Muscle of leg (tissue), 11 donors: ENCODE measurements around the gene SHH. TPM values are rescaled to one million over a fixed set of nuclear protein-coding genes. Genes with fewer than 3 reads are reported as not detected.

Source experiments
- DNase-seq: peaks from one replicate; pipeline ENCODE4 v3.0.0; 2013
- H3K27ac ChIP-seq: one replicate; pipeline ENCODE4 v1.5.1; 2013; ENCODE audit warnings: mild to moderate bottlenecking, low read length, control low read depth
- H3K27me3 ChIP-seq: one replicate; pipeline ENCODE4 v1.6.1; 2013; ENCODE audit warnings: low read length; ENCODE audit not compliant: control insufficient read depth, insufficient read depth
- H3K36me3 ChIP-seq: one replicate; pipeline ENCODE4 v1.6.1; 2013; ENCODE audit warnings: low read length; ENCODE audit not compliant: control insufficient read depth, insufficient read depth
- H3K4me1 ChIP-seq: one replicate; pipeline ENCODE4 v1.6.1; 2013; ENCODE audit warnings: low read length; ENCODE audit not compliant: control insufficient read depth, insufficient read depth
- H3K4me3 ChIP-seq: one replicate; pipeline ENCODE4 v1.5.1; 2013; ENCODE audit warnings: low read length, control low read depth
- H3K9me3 ChIP-seq: replicated peaks from 2 replicates; pipeline ENCODE4 v1.6.1; 2013; ENCODE audit warnings: low read depth, low read length; ENCODE audit not compliant: control insufficient read depth
- WGBS: methylation state at CpG from one replicate; pipeline ENCODE4 v1.1.5; 2013; ENCODE audit warnings: missing lambda C conversion rate; ENCODE audit not compliant: insufficient coverage; 5-methylcytosine and 5-hydroxymethylcytosine counted together
- polyA plus RNA-seq, 8 donors: library from polyadenylated mRNA; unstranded; fragments of 120-200 nt; gene quantifications; one replicate each; pipeline versions ENCODE4 v1.2.1 to v1.2.3, GENCODE V29; 2013; ENCODE audit warnings: inconsistent platforms in 1 of 8, low replicate concordance in 1 of 8; ENCODE audit not compliant: insufficient read length in 8 of 8, insufficient read depth in 1 of 8
- total RNA-seq: library from RNA; stranded (reverse); fragments of 120-200 nt; gene quantifications from one replicate; pipeline ENCODE4 v1.2.4, GENCODE V29; 2013

The SHH gene
- total and polyA plus RNA-seq, 9 donors = under 0.01 to 0.72 (median 0.05) TPM; not detected in 1

GRCh38 chr7:155800301-155800700 lies 12.0 kb downstream of the SHH start:
- no peak for DNase-seq
- Histone ChIP-seq H3K36me3 (no peaks in the 10 kb centered on the region), H3K27me3 (peaks cover 86% of the 10 kb centered on the region), H3K4me3 (no peak overlapping the region), H3K9me3 (no peaks in the 10 kb centered on the region), H3K4me1 (peaks cover 14% of the 10 kb centered on the region), H3K27ac (no peak overlapping the region)
- 83% methylated on average over 11 of the region's 11 CpGs for WGBS

- DNase-seq = peak; percentile 18
- Histone ChIP-seq H3K4me3 (no peak overlapping the region), H3K27ac (no peak overlapping the region), H3K4me1 (peaks cover 12% of the 10 kb centered on the region), H3K9me3 (no peaks in the 10 kb centered on the region), H3K36me3 (no peaks in the 10 kb centered on the region), H3K27me3 (peaks cover 80% of the 10 kb centered on the region)
- 29% methylated on average over 18 of the region's 19 CpGs for WGBS
Measured at GRCh38 chr7:155799514-155799913, 12.7 kb downstream of the SHH start.

- Histone ChIP-seq H3K9me3 (no peaks in the 10 kb centered on the region), H3K4me3 (no peak overlapping the region), H3K36me3 (no peaks in the 10 kb centered on the region), H3K27me3 (peaks cover 74% of the 10 kb centered on the region), H3K27ac (no peak overlapping the region), H3K4me1 (peaks cover 9% of the 10 kb centered on the region)
- WGBS = 60% methylated on average over 11 of the region's 13 CpGs
- DNase-seq = no peak
Measured at GRCh38 chr7:155798673-155799439, 13.4 kb downstream of the SHH start.

GRCh38 chr7:155797262-155798250 lies 14.7 kb downstream of the SHH start:
- Histone ChIP-seq H3K27ac (no peak overlapping the region), H3K36me3 (no peaks in the 10 kb centered on the region), H3K4me1 (peaks cover 3% of the 10 kb centered on the region), H3K27me3 (peaks cover 61% of the 10 kb centered on the region), H3K4me3 (no peak overlapping the region), H3K9me3 (no peaks in the 10 kb centered on the region)
- DNase-seq = no peak
- 85% methylated on average over 21 of the region's 38 CpGs for WGBS

- H3K4me3 ChIP-seq = no peak overlapping the region
- peaks cover 3% of the 10 kb centered on the region for H3K4me1 ChIP-seq
- no peaks in the 10 kb centered on the region for H3K9me3 ChIP-seq
- no peak for DNase-seq
- no peak overlapping the region for H3K27ac ChIP-seq
- H3K27me3 ChIP-seq = peaks cover 56% of the 10 kb centered on the region
- WGBS = 22% methylated on average over 50 of the region's 60 CpGs
- no peaks in the 10 kb centered on the region for H3K36me3 ChIP-seq
Measured at GRCh38 chr7:155796381-155797261, 15.6 kb downstream of the SHH start.

GRCh38 chr7:155795951-155796350 lies 16.3 kb downstream of the SHH start:
- H3K27ac ChIP-seq = no peak overlapping the region
- H3K4me3 ChIP-seq = no peak overlapping the region
- H3K36me3 ChIP-seq = no peaks in the 10 kb centered on the region
- H3K9me3 ChIP-seq = no peaks in the 10 kb centered on the region
- peaks cover 50% of the 10 kb centered on the region for H3K27me3 ChIP-seq
- H3K4me1 ChIP-seq = peaks cover 3% of the 10 kb centered on the region
- WGBS = 78% methylated on average over 8 of the region's 8 CpGs
- no peak for DNase-seq

GRCh38 chr7:155795401-155795800 lies 16.9 kb downstream of the SHH start:
- Histone ChIP-seq H3K4me1 (peaks cover 3% of the 10 kb centered on the region), H3K4me3 (no peak overlapping the region), H3K27me3 (peaks cover 45% of the 10 kb centered on the region), H3K9me3 (no peaks in the 10 kb centered on the region), H3K27ac (no peak overlapping the region), H3K36me3 (no peaks in the 10 kb centered on the region)
- no peak for DNase-seq
- 87% methylated on average over 4 of the region's 7 CpGs for WGBS

GRCh38 chr7:155794196-155794595 lies 18.1 kb downstream of the SHH start:
- H3K4me3 ChIP-seq = no peak overlapping the region
- H3K4me1 ChIP-seq = peaks cover 3% of the 10 kb centered on the region
- no peaks in the 10 kb centered on the region for H3K36me3 ChIP-seq
- H3K27me3 ChIP-seq = peaks cover 33% of the 10 kb centered on the region
- H3K27ac ChIP-seq = no peak overlapping the region
- H3K9me3 ChIP-seq = no peaks in the 10 kb centered on the region
- DNase-seq = no peak
- WGBS = 81% methylated on average over 6 of the region's 9 CpGs

- H3K4me3 ChIP-seq = no peak overlapping the region
- no peak overlapping the region for H3K27ac ChIP-seq
- H3K27me3 ChIP-seq = peaks cover 28% of the 10 kb centered on the region
- H3K4me1 ChIP-seq = peaks cover 3% of the 10 kb centered on the region
- no peaks in the 10 kb centered on the region for H3K9me3 ChIP-seq
- no peaks in the 10 kb centered on the region for H3K36me3 ChIP-seq
- no peak for DNase-seq
- 70% methylated on average over 3 of the region's 4 CpGs for WGBS
Measured at GRCh38 chr7:155793720-155794119, 18.5 kb downstream of the SHH start.
